Endodermal cell (in vitro differentiated cells): ENCODE results near the gene SERPINH1. TPM values are rescaled to one million over a fixed set of nuclear protein-coding genes. Genes with fewer than 3 reads are reported as not detected.

ENCODE experiments used
- DNase-seq: peaks from one replicate; pipeline ENCODE4 v3.0.0-alpha.2; 2017
- H3K27ac ChIP-seq: 2 replicates; pipeline ENCODE4 v1.5.1; 2013; ENCODE audit warnings: mild to moderate bottlenecking, low read depth, low read length, moderate library complexity
- H3K27me3 ChIP-seq: 2 replicates; pipeline ENCODE4 v1.6.1; 2013; ENCODE audit warnings: mild to moderate bottlenecking, low read length, moderate library complexity; ENCODE audit not compliant: insufficient read depth, control insufficient read depth, poor library complexity, severe bottlenecking
- H3K36me3 ChIP-seq: 2 replicates; pipeline ENCODE4 v1.7.0; 2013; ENCODE audit warnings: mild to moderate bottlenecking, low read length, moderate library complexity; ENCODE audit not compliant: control insufficient read depth, insufficient read depth
- H3K4me1 ChIP-seq: one replicate; pipeline ENCODE4 v1.7.0; 2013; ENCODE audit warnings: low read length; ENCODE audit not compliant: control insufficient read depth, insufficient read depth
- H3K4me3 ChIP-seq: 2 replicates; pipeline ENCODE4 v1.5.1; 2013; ENCODE audit warnings: mild to moderate bottlenecking, low read length, moderate library complexity
- H3K9ac ChIP-seq: 2 replicates; pipeline ENCODE4 v1.6.1; 2013; ENCODE audit warnings: mild to moderate bottlenecking, low read length, moderate library complexity; ENCODE audit not compliant: poor library complexity, severe bottlenecking; ENCODE audit errors: extremely low read depth
- H3K9me3 ChIP-seq: 2 replicates; pipeline ENCODE4 v1.6.1; 2013; ENCODE audit warnings: mild to moderate bottlenecking, low read length, moderate library complexity; ENCODE audit not compliant: control insufficient read depth
- H3K27ac Mint-ChIP-seq: 2 replicates; pipeline ENCODE4 v1.8.0; 2020; ENCODE audit warnings: mixed read lengths
- H3K27me3 Mint-ChIP-seq: 2 replicates; pipeline ENCODE4 v1.8.0; 2021; ENCODE audit warnings: mild to moderate bottlenecking, mixed read lengths; ENCODE audit not compliant: insufficient read depth
- H3K36me3 Mint-ChIP-seq: 2 replicates; pipeline ENCODE4 v1.8.0; 2020; ENCODE audit warnings: low read depth, mixed read lengths
- H3K4me1 Mint-ChIP-seq: 2 replicates; pipeline ENCODE4 v1.8.0; 2020; ENCODE audit warnings: mixed read lengths
- H3K4me3 Mint-ChIP-seq: 2 replicates; pipeline ENCODE4 v1.8.0; 2020; ENCODE audit warnings: mild to moderate bottlenecking, moderate library complexity, mixed read lengths
- H3K9me3 Mint-ChIP-seq: 2 replicates; pipeline ENCODE4 v1.8.0; 2020; ENCODE audit warnings: mild to moderate bottlenecking, mixed read lengths
- CTCF ChIP-seq: fragments of 200-600 bp; sonication (generic); conservative IDR thresholded peaks from 2 replicates; pipeline ENCODE4 v1.5.0; 2021; ENCODE audit warnings: antibody characterized with exemption, mild to moderate bottlenecking
- WGBS, 2 experiments: methylation state at CpG; one replicate each; pipeline versions ENCODE4 v1.1.5 to v1.1.7; 2013; ENCODE audit warnings: missing lambda C conversion rate in 2 of 2, mixed read lengths in 1 of 2; ENCODE audit not compliant: insufficient coverage in 1 of 2, insufficient read length in 1 of 2; 5-methylcytosine and 5-hydroxymethylcytosine counted together
- total RNA-seq, 2 donors: library from RNA; stranded (reverse); fragmentation: NEBNext Ultra II Directional in 1 of 2; extraction: Animal tissue kit (Norgen Biotek cat#: 25700) in 1 of 2; gene quantifications; 2 replicates in 1 of 2; 3 replicates in 1 of 2; pipeline ENCODE4 v1.2.1, GENCODE V29; 2021

SERPINH1 gene
- total RNA-seq, 2 donors from 2014 or later: 414 to 454 TPM

- H3K9me3 ChIP-seq: no peaks in the 10 kb centered on the region
- TF ChIP-seq CTCF: no peak
- no peak overlapping the region for H3K27ac ChIP-seq
- no peaks in the 10 kb centered on the region for H3K4me1 ChIP-seq
- DNase-seq: no peak
- 71 to 73% methylated on average over 3 to 10 of the region's 10 CpGs for WGBS, 2 experiments
- Mint-ChIP-seq H3K27ac (no peak overlapping the region), H3K27me3 (peaks cover 27% of the 10 kb centered on the region), H3K4me1 (peaks cover 10% of the 10 kb centered on the region), H3K9me3 (no peaks in the 10 kb centered on the region), H3K36me3 (no peaks in the 10 kb centered on the region), H3K4me3 (peak overlapping the region; percentile 82)
- no peak overlapping the region for H3K4me3 ChIP-seq
- H3K9ac ChIP-seq: no peak overlapping the region
- peaks cover 22% of the 10 kb centered on the region for H3K27me3 ChIP-seq
- H3K36me3 ChIP-seq: no peaks in the 10 kb centered on the region
Observed at GRCh38 chr11:75527938-75528735, 33.9 kb upstream of the SERPINH1 start.

GRCh38 chr11:75530577-75530976, 31.5 kb upstream of the SERPINH1 start:
- H3K4me3 Mint-ChIP-seq: no peak overlapping the region
- Histone ChIP-seq H3K4me3 (no peak overlapping the region), H3K9me3 (no peaks in the 10 kb centered on the region), H3K36me3 (no peaks in the 10 kb centered on the region), H3K4me1 (peaks cover 2% of the 10 kb centered on the region), H3K9ac (no peak overlapping the region), H3K27ac (no peak overlapping the region), H3K27me3 (no peaks in the 10 kb centered on the region)
- peak overlapping the region; percentile 7 for H3K27ac Mint-ChIP-seq
- 69 to 90% methylated on average over 3 of the region's 3 CpGs for WGBS, 2 experiments
- no peak for DNase-seq
- no peak for TF ChIP-seq CTCF
- no peaks in the 10 kb centered on the region for H3K36me3 Mint-ChIP-seq
- H3K9me3 Mint-ChIP-seq: no peaks in the 10 kb centered on the region
- H3K27me3 Mint-ChIP-seq: peaks cover 7% of the 10 kb centered on the region
- peaks cover 4% of the 10 kb centered on the region for H3K4me1 Mint-ChIP-seq

GRCh38 chr11:75531325-75531724, 30.7 kb upstream of the SERPINH1 start:
- H3K4me3 Mint-ChIP-seq: no peak overlapping the region
- no peak overlapping the region for H3K9ac ChIP-seq
- H3K36me3 Mint-ChIP-seq: no peaks in the 10 kb centered on the region
- WGBS, 2 experiments: 67 to 77% methylated on average over 2 to 4 of the region's 4 CpGs
- H3K9me3 Mint-ChIP-seq: no peaks in the 10 kb centered on the region
- H3K27me3 ChIP-seq: no peaks in the 10 kb centered on the region
- no peak overlapping the region for H3K27ac Mint-ChIP-seq
- no peaks in the 10 kb centered on the region for H3K36me3 ChIP-seq
- H3K9me3 ChIP-seq: no peaks in the 10 kb centered on the region
- no peak for TF ChIP-seq CTCF
- H3K4me1 ChIP-seq: peaks cover 2% of the 10 kb centered on the region
- H3K27ac ChIP-seq: no peak overlapping the region
- peaks cover 4% of the 10 kb centered on the region for H3K4me1 Mint-ChIP-seq
- H3K4me3 ChIP-seq: no peak overlapping the region
- no peak for DNase-seq
- peaks cover 7% of the 10 kb centered on the region for H3K27me3 Mint-ChIP-seq
